Liver (tissue), 9 donors: ENCODE data around the gene KIF3B. TPM values are rescaled to one million over a fixed set of nuclear protein-coding genes. Genes with fewer than 3 reads are reported as not detected.

ENCODE experiments used
- DNase-seq: peaks from one replicate; pipeline ENCODE4 v3.0.0-alpha.2; 2017; ENCODE audit warnings: low spot score
- H3K27ac ChIP-seq, 2 donors: one replicate each; pipeline ENCODE4 v1.7.0; 2013; ENCODE audit warnings: inconsistent platforms in 2 of 2, low read length in 2 of 2, control low read depth in 1 of 2, low read depth in 1 of 2, mild to moderate bottlenecking in 1 of 2
- H3K27me3 ChIP-seq, 4 donors: one replicate each; pipeline versions ENCODE4 v1.6.1 to v1.7.0; 2013; ENCODE audit warnings: low read length in 3 of 4, inconsistent platforms in 1 of 4, mild to moderate bottlenecking in 1 of 4, moderate library complexity in 1 of 4; ENCODE audit not compliant: control insufficient read depth in 4 of 4, insufficient read depth in 4 of 4
- H3K36me3 ChIP-seq, 4 donors: one replicate each; pipeline versions ENCODE4 v1.6.1 to v1.7.0; 2013; ENCODE audit warnings: low read length in 3 of 4, mild to moderate bottlenecking in 3 of 4, low read depth in 1 of 4, moderate library complexity in 1 of 4; ENCODE audit not compliant: control insufficient read depth in 4 of 4, insufficient read depth in 3 of 4
- H3K4me1 ChIP-seq, 4 donors: one replicate each; pipeline versions ENCODE4 v1.6.1 to v1.7.0; 2013; ENCODE audit warnings: low read length in 3 of 4, mild to moderate bottlenecking in 3 of 4, moderate library complexity in 1 of 4; ENCODE audit not compliant: control insufficient read depth in 4 of 4, insufficient read depth in 4 of 4
- H3K4me3 ChIP-seq, 3 donors: one replicate each; pipeline versions ENCODE4 v1.6.1 to v1.7.0; 2013; ENCODE audit warnings: low read length in 3 of 3, control low read depth in 1 of 3, low read depth in 1 of 3, mild to moderate bottlenecking in 1 of 3
- H3K9ac ChIP-seq, 2 donors: one replicate each; pipeline ENCODE4 v1.7.0; 2013; ENCODE audit warnings: low read length in 2 of 2, mild to moderate bottlenecking in 2 of 2, moderate library complexity in 2 of 2, control low read depth in 1 of 2, low read depth in 1 of 2
- H3K9me3 ChIP-seq, 4 donors: one replicate each; pipeline versions ENCODE4 v1.6.1 to v1.7.0; 2013; ENCODE audit warnings: low read length in 3 of 4; ENCODE audit not compliant: control insufficient read depth in 4 of 4
- ATF3 ChIP-seq: IDR thresholded peaks from 2 replicates; pipeline ENCODE4 v1.6.1; 2016; ENCODE audit warnings: antibody characterized with exemption
- EGR1 ChIP-seq, 2 donors: IDR thresholded peaks; 2 replicates each; pipeline ENCODE4 v1.6.1; 2016 to 2018; ENCODE audit warnings: antibody characterized with exemption in 2 of 2, low read depth in 2 of 2
- FOXA1 ChIP-seq: IDR thresholded peaks from 2 replicates; pipeline ENCODE4 v1.6.1; 2016; ENCODE audit warnings: antibody characterized with exemption
- FOXA2 ChIP-seq: IDR thresholded peaks from 2 replicates; pipeline ENCODE4 v1.6.1; 2016; ENCODE audit warnings: antibody characterized with exemption
- GABPA ChIP-seq, 2 donors: IDR thresholded peaks in 1 of 2; conservative IDR thresholded peaks in 1 of 2; 2 replicates each; pipeline ENCODE4 v1.6.1; 2016; ENCODE audit warnings: antibody characterized with exemption in 2 of 2, mild to moderate bottlenecking in 1 of 2, moderate library complexity in 1 of 2
- HNF4A ChIP-seq, 2 donors: conservative IDR thresholded peaks; 2 replicates each; pipeline ENCODE4 v1.6.1; 2016; ENCODE audit warnings: antibody characterized with exemption in 2 of 2, mild to moderate bottlenecking in 2 of 2
- HNF4G ChIP-seq: IDR thresholded peaks from 2 replicates; pipeline ENCODE4 v1.6.1; 2016; ENCODE audit warnings: antibody characterized with exemption
- JUND ChIP-seq, 2 donors: IDR thresholded peaks; 2 replicates each; pipeline ENCODE4 v1.6.1; 2016; ENCODE audit warnings: antibody characterized with exemption in 2 of 2
- NR2F2 ChIP-seq: IDR thresholded peaks from 2 replicates; pipeline ENCODE4 v1.6.1; 2016; ENCODE audit warnings: antibody characterized with exemption
- RAD21 ChIP-seq, 2 donors: IDR thresholded peaks; 2 replicates each; pipeline ENCODE4 v1.6.1; 2016; ENCODE audit warnings: antibody characterized with exemption in 2 of 2, mild to moderate bottlenecking in 2 of 2
- REST ChIP-seq: IDR thresholded peaks from 2 replicates; pipeline ENCODE4 v1.6.1; 2016; ENCODE audit warnings: antibody characterized with exemption, mild to moderate bottlenecking
- RXRA ChIP-seq, 2 donors: IDR thresholded peaks; 2 replicates each; pipeline ENCODE4 v1.6.1; 2017 to 2018; ENCODE audit warnings: antibody characterized with exemption in 2 of 2, mild to moderate bottlenecking in 1 of 2
- SP1 ChIP-seq: IDR thresholded peaks from 2 replicates; pipeline ENCODE4 v1.6.1; 2018; ENCODE audit warnings: antibody characterized with exemption, mild to moderate bottlenecking
- TAF1 ChIP-seq: conservative IDR thresholded peaks from 2 replicates; pipeline ENCODE4 v1.6.1; 2016; ENCODE audit warnings: antibody characterized with exemption, mild to moderate bottlenecking
- YY1 ChIP-seq: IDR thresholded peaks from 2 replicates; pipeline ENCODE4 v1.6.1; 2016; ENCODE audit warnings: antibody characterized with exemption, mild to moderate bottlenecking
- ZBTB33 ChIP-seq: IDR thresholded peaks from 2 replicates; pipeline ENCODE4 v1.6.1; 2016; ENCODE audit warnings: antibody characterized with exemption
- WGBS: extraction: QIAGEN DNeasy Blood & Tissue Kit; methylation state at CpG from one replicate; pipeline ENCODE4 v1.1.7; 2013; 5-methylcytosine and 5-hydroxymethylcytosine counted together
- polyA plus RNA-seq, 2 donors: library from polyadenylated mRNA; stranded (reverse) in 1 of 2; unstranded in 1 of 2; fragments of 200-250 nt in 1 of 2; fragments of >200 nt in 1 of 2; fragmentation: Nextera tagmentation in 1 of 2; extraction: Ambion mirVana in 1 of 2; gene quantifications; one replicate each; pipeline versions ENCODE4 v1.2.1 to v1.2.3, GENCODE V29; 2013 to 2015
- total RNA-seq, 2 donors: library from RNA; depleted of rRNA; stranded (reverse); fragments of >200 nt; gene quantifications; one replicate each; pipeline ENCODE4 v1.2.3, GENCODE V29; 2014
- TF ChIP-seq, protein P1 (sequence below): fragments of 150-350 bp; IDR thresholded peaks from 2 replicates; pipeline ENCODE4 v1.5.1; 2017; ENCODE audit warnings: improper control_type of control experiment, low read depth, low read length; ENCODE audit not compliant: missing input control
- TF ChIP-seq, protein P2 (sequence below): IDR thresholded peaks from 2 replicates; pipeline ENCODE4 v1.6.1; 2016; ENCODE audit warnings: antibody characterized with exemption
- donor health status: healthy.
- donor health status: healthy.
- donor health status: healthy.
- donor health status: healthy.
- donor health status: healthy.

Gene KIF3B
- total and polyA plus RNA-seq, 4 donors, result 8.3 to 24.2 (median 12.9) TPM

DNA sequence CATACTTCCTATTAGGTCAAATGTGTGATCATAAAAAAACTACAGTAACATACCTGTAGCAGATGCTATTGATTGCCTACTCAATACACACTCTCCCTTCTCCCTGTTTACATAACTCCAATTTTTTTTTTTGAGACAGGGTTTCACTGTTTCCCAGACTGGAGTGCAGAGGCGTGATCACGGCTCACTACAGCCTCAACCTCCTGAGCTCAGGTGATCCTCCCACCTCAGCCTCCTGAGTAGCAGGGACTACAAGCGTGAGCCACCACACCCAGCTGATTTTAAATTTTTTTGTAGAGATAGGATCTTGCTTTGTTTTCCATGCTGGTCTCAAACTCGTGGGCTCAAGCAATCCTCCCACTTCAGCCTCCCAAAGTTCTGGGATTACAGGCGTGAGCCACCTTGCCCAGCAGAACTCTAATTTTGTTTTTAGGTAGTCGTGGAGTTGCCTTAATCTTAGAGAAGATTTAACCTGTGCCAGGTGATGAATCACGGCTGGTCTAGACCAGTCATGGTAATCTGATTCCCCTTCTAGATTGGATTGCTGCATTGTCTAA is 14.0 kb upstream of the KIF3B start:
- WGBS, result 73% methylated on average over 7 of the region's 7 CpGs
- no peaks in the 10 kb centered on the region for H3K27me3 ChIP-seq
- TF ChIP-seq GABPA (IDR thresholded peaks at IDR 0.05 in 1 of 2, conservative IDR thresholded peaks at IDR 0.05 in 1 of 2) (no peak), HNF4A (conservative IDR thresholded peaks at IDR 0.05) (no peak), REST (no peak), RAD21 (IDR thresholded peaks at IDR 0.05) (no peak)
- TF ChIP-seq, protein P1, sequence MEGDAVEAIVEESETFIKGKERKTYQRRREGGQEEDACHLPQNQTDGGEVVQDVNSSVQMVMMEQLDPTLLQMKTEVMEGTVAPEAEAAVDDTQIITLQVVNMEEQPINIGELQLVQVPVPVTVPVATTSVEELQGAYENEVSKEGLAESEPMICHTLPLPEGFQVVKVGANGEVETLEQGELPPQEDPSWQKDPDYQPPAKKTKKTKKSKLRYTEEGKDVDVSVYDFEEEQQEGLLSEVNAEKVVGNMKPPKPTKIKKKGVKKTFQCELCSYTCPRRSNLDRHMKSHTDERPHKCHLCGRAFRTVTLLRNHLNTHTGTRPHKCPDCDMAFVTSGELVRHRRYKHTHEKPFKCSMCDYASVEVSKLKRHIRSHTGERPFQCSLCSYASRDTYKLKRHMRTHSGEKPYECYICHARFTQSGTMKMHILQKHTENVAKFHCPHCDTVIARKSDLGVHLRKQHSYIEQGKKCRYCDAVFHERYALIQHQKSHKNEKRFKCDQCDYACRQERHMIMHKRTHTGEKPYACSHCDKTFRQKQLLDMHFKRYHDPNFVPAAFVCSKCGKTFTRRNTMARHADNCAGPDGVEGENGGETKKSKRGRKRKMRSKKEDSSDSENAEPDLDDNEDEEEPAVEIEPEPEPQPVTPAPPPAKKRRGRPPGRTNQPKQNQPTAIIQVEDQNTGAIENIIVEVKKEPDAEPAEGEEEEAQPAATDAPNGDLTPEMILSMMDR, result no peak
- peaks cover 0 to 5% (median 4%) of the 10 kb centered on the region in 4 donors for H3K4me1 ChIP-seq
- no peak overlapping the region for H3K9ac ChIP-seq
- no peak overlapping the region for H3K4me3 ChIP-seq
- no peaks in the 10 kb centered on the region for H3K36me3 ChIP-seq
- no peak overlapping the region for H3K27ac ChIP-seq
- DNase-seq, result no peak
- no peaks in the 10 kb centered on the region for H3K9me3 ChIP-seq

- Histone ChIP-seq H3K36me3 (no peaks in the 10 kb centered on the region), H3K27ac (no peak overlapping the region), H3K4me3 (no peak overlapping the region), H3K27me3 (no peaks in the 10 kb centered on the region), H3K9ac (no peak overlapping the region), H3K4me1 (peaks cover 0 to 5% (median 4%) of the 10 kb centered on the region in 4 donors), H3K9me3 (no peaks in the 10 kb centered on the region)
- no peak for DNase-seq
- 78% methylated on average over 5 of the region's 5 CpGs for WGBS
- TF ChIP-seq, protein P2, sequence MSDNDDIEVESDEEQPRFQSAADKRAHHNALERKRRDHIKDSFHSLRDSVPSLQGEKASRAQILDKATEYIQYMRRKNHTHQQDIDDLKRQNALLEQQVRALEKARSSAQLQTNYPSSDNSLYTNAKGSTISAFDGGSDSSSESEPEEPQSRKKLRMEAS, result no peak
- TF ChIP-seq HNF4A (conservative IDR thresholded peaks at IDR 0.05), result no peak
- TF ChIP-seq, protein P1, result no peak
- no peak for TF ChIP-seq NR2F2
- TF ChIP-seq REST, result no peak
- TF ChIP-seq YY1, result no peak
- no peak for TF ChIP-seq RAD21 (IDR thresholded peaks at IDR 0.05)
- no peak for TF ChIP-seq JUND (IDR thresholded peaks at IDR 0.05)
- TF ChIP-seq RXRA (IDR thresholded peaks at IDR 0.05), result no peak
- TF ChIP-seq SP1, result no peak
- no peak for TF ChIP-seq TAF1
- no peak for TF ChIP-seq HNF4G
- no peak for TF ChIP-seq FOXA2
- TF ChIP-seq GABPA (IDR thresholded peaks at IDR 0.05 in 1 of 2, conservative IDR thresholded peaks at IDR 0.05 in 1 of 2), result no peak
- TF ChIP-seq FOXA1, result no peak
- no peak for TF ChIP-seq ZBTB33
- TF ChIP-seq ATF3, result no peak
- no peak for TF ChIP-seq EGR1 (IDR thresholded peaks at IDR 0.05; ENCODE audit: low read depth in 2 of 2)
Measured at GRCh38 chr20:32271620-32272019, 5.8 kb upstream of the KIF3B start.
